ENCODE measurements around the gene DTNB. TPM values are rescaled to one million over a fixed set of nuclear protein-coding genes. Genes with fewer than 3 reads are reported as not detected.
"Not testable (repeated sequence)": the region's sequence is repeated elsewhere in the genome, so short reads cannot be mapped to it uniquely, and the experiment has no call there.

Gene DTNB
- total RNA-seq, 2 experiments from 2014 or later = 29.8 to 31.0 TPM

- ChIA-PET POLR2A (no interaction called here), CTCF (interaction anchor here (0.5 to 0.6 kb wide), 2 partner anchors 107 to 109 kb away, joined by 3 read pairs; no protein-coding TSS in a partner anchor)
- Mint-ChIP-seq H3K27ac (peak overlapping the region; percentile 68), H3K4me1 (peaks cover 17% of the 10 kb centered on the region), H3K36me3 (ENCODE audit: low read depth) (peaks cover 2% of the 10 kb centered on the region), H3K27me3 (peaks cover 19% of the 10 kb centered on the region), H3K4me3 (peak overlapping the region; percentile 83), H3K9me3 (no peaks in the 10 kb centered on the region)
- peak; percentile 73 for DNase-seq
Measured at GRCh38 chr2:25672494-25673299, 680 bp downstream of the DTNB start.

DNA sequence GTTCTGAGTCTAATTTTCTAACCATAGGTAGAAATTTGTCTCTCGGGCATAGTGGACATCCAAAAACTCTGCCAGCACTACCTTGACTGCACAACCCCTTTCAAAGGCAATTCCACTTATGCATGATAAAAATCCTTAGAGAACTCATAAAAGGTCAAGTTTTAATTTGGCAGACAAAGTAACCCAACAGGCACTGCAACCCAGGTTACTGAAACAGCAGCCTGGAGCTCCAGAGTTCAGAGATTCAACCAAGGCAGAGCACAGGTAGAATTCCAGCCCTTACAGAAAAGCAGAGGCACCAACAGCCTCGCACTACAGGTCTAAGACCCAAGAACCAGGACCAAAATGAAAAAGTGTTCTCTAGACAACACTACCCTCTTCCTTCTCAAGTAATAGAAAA lies 1.8 kb downstream of the DTNB start:
- Mint-ChIP-seq H3K4me3 (peak overlapping the region; percentile 83), H3K9me3 (no peaks in the 10 kb centered on the region), H3K4me1 (peaks cover 17% of the 10 kb centered on the region), H3K36me3 (ENCODE audit: low read depth) (peaks cover 2% of the 10 kb centered on the region), H3K27ac (peak overlapping the region; percentile 63), H3K27me3 (peaks cover 18% of the 10 kb centered on the region)
- CTCF ChIA-PET = interaction anchor here (1.0 kb wide), 1 partner anchor 19 kb away, joined by 4 read pairs; no protein-coding TSS in a partner anchor
- POLR2A ChIA-PET = no interaction called here
- DNase-seq = no peak

DNA sequence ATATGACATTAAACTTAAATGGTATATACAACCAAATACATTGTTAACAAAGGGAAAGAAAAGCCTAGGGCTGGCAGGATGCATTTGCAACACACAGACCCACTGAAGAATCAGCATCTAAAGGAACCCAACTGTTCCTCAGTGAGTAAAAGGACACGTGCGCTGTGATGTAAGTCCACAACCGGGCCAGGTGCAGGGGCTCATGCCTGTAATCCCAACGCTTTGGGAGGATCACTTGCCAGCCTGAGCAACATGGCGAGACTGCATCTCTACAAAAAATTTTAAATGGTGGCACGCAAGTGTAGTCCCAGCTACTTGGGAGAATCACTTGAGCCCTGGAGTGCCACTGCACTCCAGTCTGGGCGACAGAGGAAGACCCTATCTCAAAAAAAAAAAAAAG lies 3.9 kb downstream of the DTNB start:
- H3K9me3 Mint-ChIP-seq = no peaks in the 10 kb centered on the region
- H3K36me3 Mint-ChIP-seq (ENCODE audit: low read depth) = peaks cover 2% of the 10 kb centered on the region
- H3K4me3 Mint-ChIP-seq = no peak overlapping the region
- H3K27ac Mint-ChIP-seq = no peak overlapping the region
- ChIA-PET POLR2A (no interaction called here), CTCF (no interaction called here)
- DNase-seq = no peak
- peaks cover 3% of the 10 kb centered on the region for H3K27me3 Mint-ChIP-seq
- H3K4me1 Mint-ChIP-seq = peaks cover 20% of the 10 kb centered on the region

DNA sequence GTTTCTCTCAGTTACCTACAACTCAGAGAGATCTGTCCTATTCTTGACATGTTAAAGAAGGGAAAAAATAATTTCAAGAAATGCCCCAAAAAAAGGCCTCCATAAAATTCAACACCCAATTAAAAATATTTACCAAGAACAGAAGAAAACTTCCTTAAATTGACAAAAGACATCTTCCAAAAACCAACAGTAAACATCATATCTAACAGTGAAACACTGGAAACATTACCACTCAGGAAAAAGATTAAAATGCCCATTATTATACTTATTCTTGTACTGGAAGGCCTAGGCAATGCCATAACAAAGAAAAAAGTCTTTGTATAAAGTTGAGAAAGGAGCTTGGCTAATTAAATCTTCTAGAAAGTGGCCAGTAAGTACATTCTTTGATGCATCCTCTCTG lies 7.2 kb downstream of the DTNB start:
- Mint-ChIP-seq H3K4me1 (peaks cover 4% of the 10 kb centered on the region), H3K4me3 (no peak overlapping the region)
- CTCF ChIA-PET = no interaction called here

GRCh38 chr2:25665429-25665828 lies 7.9 kb downstream of the DTNB start:
- H3K4me1 Mint-ChIP-seq; H3K36me3 Mint-ChIP-seq (ENCODE audit: low read depth); H3K9me3 Mint-ChIP-seq; H3K27me3 Mint-ChIP-seq; DNase-seq; POLR2A ChIA-PET; H3K27ac Mint-ChIP-seq; H3K4me3 Mint-ChIP-seq: not testable (repeated sequence)
- CTCF ChIA-PET = interaction anchor here (0.6 to 1.8 kb wide), 4 partner anchors 14 to 59 kb away, joined by 3 to 5 read pairs (median 4); no protein-coding TSS in a partner anchor

More for the DNA sequence above, 7.2 kb downstream of the DTNB start:
- no peaks in the 10 kb centered on the region for H3K9me3 Mint-ChIP-seq
- POLR2A ChIA-PET = no interaction called here
- H3K36me3 Mint-ChIP-seq (ENCODE audit: low read depth) = no peaks in the 10 kb centered on the region
- H3K27ac Mint-ChIP-seq = no peak overlapping the region
- DNase-seq = no peak
- no peaks in the 10 kb centered on the region for H3K27me3 Mint-ChIP-seq

GRCh38 chr2:25664965-25665307 lies 8.4 kb downstream of the DTNB start:
- H3K4me3 Mint-ChIP-seq = no peak overlapping the region
- no peaks in the 10 kb centered on the region for H3K9me3 Mint-ChIP-seq
- peaks cover 2% of the 10 kb centered on the region for H3K27me3 Mint-ChIP-seq
- DNase-seq = no peak
- no peak overlapping the region for H3K27ac Mint-ChIP-seq
- CTCF ChIA-PET = interaction anchor here (0.8 to 1.8 kb wide), 3 partner anchors 18 to 58 kb away, joined by 3 to 5 read pairs (median 4); no protein-coding TSS in a partner anchor
- no peaks in the 10 kb centered on the region for H3K36me3 Mint-ChIP-seq (ENCODE audit: low read depth)
- peaks cover 4% of the 10 kb centered on the region for H3K4me1 Mint-ChIP-seq
- POLR2A ChIA-PET = no interaction called here

DNA sequence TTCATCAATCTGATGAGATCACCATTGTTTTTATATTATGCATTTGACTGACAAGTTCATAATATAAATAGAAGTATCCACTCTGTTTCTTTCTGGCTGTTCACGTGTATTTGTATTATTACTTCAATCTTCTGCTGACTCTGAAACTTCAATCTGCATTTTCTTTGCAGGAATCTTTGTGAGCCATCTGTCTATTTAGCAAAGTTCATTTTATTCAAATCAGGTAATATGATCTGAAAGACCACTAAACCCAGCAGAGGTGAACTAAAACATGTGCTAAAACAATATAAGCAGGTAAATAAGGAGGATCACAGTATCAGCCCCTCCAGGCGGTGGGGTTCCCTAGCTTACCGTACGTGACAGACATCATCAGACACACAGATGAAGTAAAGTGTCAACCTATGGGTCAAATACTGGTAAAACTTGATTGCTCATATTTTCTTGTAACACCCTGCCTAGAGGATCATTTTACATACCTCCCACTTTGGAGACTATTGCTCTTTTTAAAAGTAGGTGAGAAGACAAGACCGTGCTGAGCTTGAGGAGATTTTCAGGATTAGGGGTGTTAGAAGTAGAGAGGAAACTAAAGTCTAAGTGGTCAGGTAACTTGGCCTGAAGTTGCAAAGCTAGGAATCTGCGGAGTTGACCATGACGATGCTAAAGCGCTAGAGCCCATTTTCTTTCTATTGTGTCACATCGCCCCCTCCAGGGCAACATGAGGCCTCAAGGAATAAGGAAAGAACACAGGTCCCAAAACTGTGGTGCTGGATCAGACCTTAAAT lies 9.0 kb downstream of the DTNB start:
- DNase-seq = peak; percentile 44
- Mint-ChIP-seq H3K4me1 (peaks cover 4% of the 10 kb centered on the region), H3K9me3 (no peaks in the 10 kb centered on the region), H3K27ac (peak overlapping the region; percentile 38), H3K27me3 (peaks cover 2% of the 10 kb centered on the region), H3K4me3 (no peak overlapping the region), H3K36me3 (ENCODE audit: low read depth) (no peaks in the 10 kb centered on the region)
- ChIA-PET POLR2A (no interaction called here), CTCF (interaction anchor here (0.8 to 1.8 kb wide), 4 partner anchors 17 to 81 kb away, joined by 3 to 5 read pairs (median 4); no protein-coding TSS in a partner anchor)

GRCh38 chr2:25655316-25655715 lies 18.1 kb downstream of the DTNB start:
- Mint-ChIP-seq H3K9me3 (no peaks in the 10 kb centered on the region), H3K27me3 (peaks cover 2% of the 10 kb centered on the region), H3K4me1 (peaks cover 7% of the 10 kb centered on the region), H3K27ac (no peak overlapping the region), H3K4me3 (no peak overlapping the region), H3K36me3 (ENCODE audit: low read depth) (peaks cover 8% of the 10 kb centered on the region)
- DNase-seq = no peak
- ChIA-PET CTCF (no interaction called here), POLR2A (no interaction called here)

DNA sequence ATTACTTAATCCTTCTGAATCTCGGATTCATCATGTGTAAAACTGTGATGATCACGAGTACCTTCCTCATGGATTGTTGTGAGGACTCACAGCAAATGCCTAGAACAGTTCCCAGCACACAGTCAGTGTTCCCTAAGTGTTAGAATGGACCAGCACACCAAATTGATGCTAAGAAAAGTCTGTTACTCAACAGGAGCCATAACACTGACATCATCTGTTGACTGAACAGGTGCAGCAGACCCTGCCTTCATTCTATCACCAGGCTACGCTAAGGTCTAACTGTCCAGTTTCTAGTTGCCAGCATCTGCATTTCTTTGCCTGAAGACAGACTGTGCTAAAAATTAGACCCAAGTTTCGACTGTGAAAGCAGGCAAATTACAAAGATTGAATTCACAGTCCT lies 18.6 kb downstream of the DTNB start:
- DNase-seq = no peak
- POLR2A ChIA-PET = no interaction called here
- Mint-ChIP-seq H3K27ac (no peak overlapping the region), H3K27me3 (no peaks in the 10 kb centered on the region), H3K4me1 (peaks cover 7% of the 10 kb centered on the region), H3K36me3 (ENCODE audit: low read depth) (peaks cover 12% of the 10 kb centered on the region), H3K4me3 (no peak overlapping the region), H3K9me3 (no peaks in the 10 kb centered on the region)
- CTCF ChIA-PET = no interaction called here

DNA sequence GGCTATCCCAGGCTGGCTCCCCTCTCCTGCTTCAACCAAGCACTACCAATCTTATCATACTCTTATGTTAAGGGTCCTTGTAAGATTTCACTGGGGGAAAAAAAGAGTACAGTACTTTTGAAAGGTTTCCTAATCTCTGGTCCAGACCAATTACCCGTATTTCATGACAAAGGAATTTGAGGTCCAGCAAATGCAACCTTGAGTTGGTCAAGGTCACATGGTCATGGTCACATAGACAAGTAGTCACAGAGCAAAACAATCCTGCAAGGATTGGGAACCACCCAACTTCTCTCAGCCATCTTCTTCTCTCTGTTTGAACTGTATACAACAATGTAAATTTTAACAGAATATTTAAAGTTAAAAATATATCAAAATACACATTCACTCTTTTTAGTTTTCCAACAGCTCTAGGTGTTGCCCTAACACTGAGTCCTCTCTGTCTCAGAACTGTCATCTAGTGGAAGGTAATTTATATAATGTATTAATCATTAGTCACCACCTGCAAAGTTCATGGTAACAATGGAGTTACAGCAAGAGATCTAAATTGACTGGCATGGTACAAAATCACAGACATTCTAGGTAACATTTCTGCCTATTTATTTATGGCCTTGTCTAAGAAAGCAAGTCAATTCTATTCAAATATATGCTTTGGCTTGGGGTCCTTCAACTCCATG lies 21.5 kb downstream of the DTNB start:
- ChIA-PET CTCF (interaction anchor here (0.6 kb wide), 1 partner anchor 1219 kb away, joined by 3 read pairs; no protein-coding TSS in a partner anchor), POLR2A (no interaction called here)
- Mint-ChIP-seq H3K36me3 (ENCODE audit: low read depth) (peaks cover 11% of the 10 kb centered on the region), H3K27ac (no peak overlapping the region), H3K4me1 (peaks cover 4% of the 10 kb centered on the region), H3K27me3 (no peaks in the 10 kb centered on the region), H3K9me3 (no peaks in the 10 kb centered on the region), H3K4me3 (no peak overlapping the region)
- DNase-seq = no peak

- H3K9me3 Mint-ChIP-seq = no peaks in the 10 kb centered on the region
- no peak overlapping the region for H3K27ac Mint-ChIP-seq
- DNase-seq = no peak
- no peaks in the 10 kb centered on the region for H3K4me1 Mint-ChIP-seq
- peaks cover 11% of the 10 kb centered on the region for H3K36me3 Mint-ChIP-seq (ENCODE audit: low read depth)
- no peak overlapping the region for H3K4me3 Mint-ChIP-seq
- H3K27me3 Mint-ChIP-seq = no peaks in the 10 kb centered on the region
- CTCF ChIA-PET = interaction anchor here (0.6 kb wide), 1 partner anchor 14 kb away, joined by 3 read pairs; no protein-coding TSS in a partner anchor
- POLR2A ChIA-PET = no interaction called here
Measured at GRCh38 chr2:25651066-25651465, 22.3 kb downstream of the DTNB start.

- POLR2A ChIA-PET = no interaction called here
- Mint-ChIP-seq H3K9me3 (no peaks in the 10 kb centered on the region), H3K27me3 (no peaks in the 10 kb centered on the region), H3K4me1 (no peaks in the 10 kb centered on the region), H3K4me3 (no peak overlapping the region), H3K27ac (no peak overlapping the region), H3K36me3 (ENCODE audit: low read depth) (peaks cover 11% of the 10 kb centered on the region)
- DNase-seq = no peak
- CTCF ChIA-PET = no interaction called here
Measured at GRCh38 chr2:25650256-25650655, 23.1 kb downstream of the DTNB start.

GRCh38 chr2:25649786-25650185 lies 23.6 kb downstream of the DTNB start:
- Mint-ChIP-seq H3K9me3 (no peaks in the 10 kb centered on the region), H3K36me3 (ENCODE audit: low read depth) (peaks cover 11% of the 10 kb centered on the region), H3K27me3 (no peaks in the 10 kb centered on the region), H3K27ac (no peak overlapping the region), H3K4me1 (no peaks in the 10 kb centered on the region), H3K4me3 (no peak overlapping the region)
- POLR2A ChIA-PET = no interaction called here
- CTCF ChIA-PET = no interaction called here
- no peak for DNase-seq
